Measurements from ENCODE around the gene CD83. TPM values are rescaled to one million over a fixed set of nuclear protein-coding genes. Genes with fewer than 3 reads are reported as not detected.

CD83 gene
- total RNA-seq, 2 experiments from 2014 or later, result 45.6 to 48.3 TPM

GRCh38 chr6:14177413-14178082 lies 60.0 kb downstream of the CD83 start:
- ChIA-PET CTCF (no interaction called here), POLR2A (no interaction called here)

DNA sequence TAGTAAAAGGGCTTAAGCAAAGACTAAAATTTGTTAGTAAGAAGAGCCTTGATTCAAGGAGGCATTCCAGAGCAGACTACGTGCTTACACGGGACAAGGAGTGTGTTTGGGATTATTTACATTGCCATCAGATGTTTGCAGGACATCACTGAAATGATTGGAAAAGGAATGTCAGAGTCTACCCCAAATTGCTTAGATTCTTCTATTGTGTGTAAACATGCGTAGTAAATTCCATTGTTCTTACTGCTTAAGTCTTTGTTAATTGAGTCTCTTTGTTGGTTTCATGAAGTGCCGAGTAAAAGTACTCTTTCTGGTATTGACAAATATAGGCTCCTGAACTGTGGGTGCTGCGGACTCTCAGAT lies 60.5 kb downstream of the CD83 start:
- ChIA-PET POLR2A (no interaction called here), CTCF (no interaction called here)

- ChIA-PET CTCF (no interaction called here), POLR2A (no interaction called here)
Observed at GRCh38 chr6:14180609-14181008, 63.0 kb downstream of the CD83 start.

DNA sequence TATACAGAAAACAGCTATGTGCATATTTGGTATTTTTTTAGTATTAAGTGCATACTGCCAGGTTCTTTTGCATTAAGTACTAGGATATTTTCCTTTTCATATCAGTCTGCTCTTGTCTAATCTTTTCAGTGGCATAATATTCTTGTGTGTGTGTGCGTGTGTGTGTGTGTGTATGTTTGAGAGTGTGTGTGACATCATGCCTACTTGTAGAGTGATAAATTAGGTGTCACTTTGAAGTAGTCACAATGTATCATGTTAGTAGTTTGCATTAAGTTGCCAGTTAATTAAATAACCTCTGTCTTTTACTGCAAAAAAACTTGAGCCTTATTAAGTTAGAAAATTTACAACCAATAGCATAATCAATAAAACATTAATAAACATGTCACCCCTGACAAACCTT lies 65.3 kb downstream of the CD83 start:
- POLR2A ChIA-PET, result no interaction called here
- CTCF ChIA-PET, result no interaction called here

Other genes starting within 250 kb of the CD83 start
- gene RNF182, start 192.8 kb upstream of the CD83 start, total RNA-seq, result not detected

Data from activated CD8-positive, alpha-beta memory T cell treated with anti-CD3 and anti-CD28 coated beads for 36 hours (primary cell).